ENCODE data around the gene PLCH1. TPM values are rescaled to one million over a fixed set of nuclear protein-coding genes. Genes with fewer than 3 reads are reported as not detected.

Gene PLCH1
- total and polyA plus RNA-seq, 2 experiments from 2014 or later = 8.1 to 25.3 TPM

GRCh38 chr3:155387571-155387970 lies 357.3 kb downstream of the PLCH1 start:
- H3K36me3 Mint-ChIP-seq (ENCODE audit: low read depth) = no peaks in the 10 kb centered on the region
- H3K9me3 Mint-ChIP-seq = no peaks in the 10 kb centered on the region; the same call in 2 of the 3 replicates
- Histone ChIP-seq H4K20me1 (replicated peaks; ENCODE audit: insufficient read depth) (no peaks in the 10 kb centered on the region), H3K27ac (ENCODE audit: low read depth) (no peak overlapping the region), H3K36me3 (ENCODE audit: insufficient read depth) (no peaks in the 10 kb centered on the region), H3K4me2 (no peak overlapping the region), H3F3A (replicated peaks; ENCODE audit: low read depth) (no peaks in the 10 kb centered on the region), H3K9me2 (ENCODE audit: insufficient read depth) (peaks cover 4% of the 10 kb centered on the region), H3K27me3 (ENCODE audit: insufficient read depth) (no peaks in the 10 kb centered on the region), H2AFZ (no peak overlapping the region), H3K4me1 (ENCODE audit: insufficient read depth) (no peaks in the 10 kb centered on the region), H3K4me3 (no peak overlapping the region), H3K79me2 (replicated peaks; ENCODE audit: insufficient read depth) (no peaks in the 10 kb centered on the region)
- H3K4me3 Mint-ChIP-seq = no peak overlapping the region
- ATAC-seq = no peak
- peaks cover 15% of the 10 kb centered on the region for H3K4me1 Mint-ChIP-seq
- TF ChIP-seq ZNF462 (CRISPR knock-in tag; IDR thresholded peaks at IDR 0.05) = no peak
- no peak for TF ChIP-seq REST (IDR thresholded peaks at IDR 0.05; ENCODE audit: unreplicated experiment)
- TF ChIP-seq ETS1 (IDR thresholded peaks at IDR 0.05) = no peak
- TF ChIP-seq NANOG (IDR thresholded peaks at IDR 0.05; ENCODE audit: borderline replicate concordance) = no peak
- no peak for TF ChIP-seq JUNB (IDR thresholded peaks at IDR 0.05; ENCODE audit: unreplicated experiment)
- no peak for TF ChIP-seq STAT1 (IDR thresholded peaks at IDR 0.05; ENCODE audit: unreplicated experiment)
- TF ChIP-seq ZNF331 (CRISPR knock-in tag; IDR thresholded peaks at IDR 0.05; ENCODE audit: low read depth) = no peak
- no peak for TF ChIP-seq EZH2 (IDR thresholded peaks at IDR 0.05; ENCODE audit: low read depth, unreplicated experiment)
- TF ChIP-seq ZNF114 (CRISPR knock-in tag; IDR thresholded peaks at IDR 0.05) = no peak
- no peak for TF ChIP-seq CTCF (conservative IDR thresholded peaks at IDR 0.05; ENCODE audit: low read depth in 2 of 2)
- no peak for TF ChIP-seq EZH2phosphoT487 (IDR thresholded peaks at IDR 0.05; ENCODE audit: unreplicated experiment)
- TF ChIP-seq CREB1 (CRISPR knock-in tag; IDR thresholded peaks at IDR 0.05; ENCODE audit: low read depth) = no peak
- TF ChIP-seq POLR2AphosphoS5 (IDR thresholded peaks at IDR 0.05; ENCODE audit: low read depth) = no peak
- DNase-seq (ENCODE audit: low spot score) = no peak
- H3K27ac Mint-ChIP-seq = no peak overlapping the region
- H3K27me3 Mint-ChIP-seq (ENCODE audit: insufficient read depth, low read depth, poor library complexity) = peaks cover 2% of the 10 kb centered on the region
